ENCODE results near the gene GALNTL6.
"Not testable (repeated sequence)": the region's sequence is repeated elsewhere in the genome, so short reads cannot be mapped to it uniquely, and the experiment has no call there.

DNA sequence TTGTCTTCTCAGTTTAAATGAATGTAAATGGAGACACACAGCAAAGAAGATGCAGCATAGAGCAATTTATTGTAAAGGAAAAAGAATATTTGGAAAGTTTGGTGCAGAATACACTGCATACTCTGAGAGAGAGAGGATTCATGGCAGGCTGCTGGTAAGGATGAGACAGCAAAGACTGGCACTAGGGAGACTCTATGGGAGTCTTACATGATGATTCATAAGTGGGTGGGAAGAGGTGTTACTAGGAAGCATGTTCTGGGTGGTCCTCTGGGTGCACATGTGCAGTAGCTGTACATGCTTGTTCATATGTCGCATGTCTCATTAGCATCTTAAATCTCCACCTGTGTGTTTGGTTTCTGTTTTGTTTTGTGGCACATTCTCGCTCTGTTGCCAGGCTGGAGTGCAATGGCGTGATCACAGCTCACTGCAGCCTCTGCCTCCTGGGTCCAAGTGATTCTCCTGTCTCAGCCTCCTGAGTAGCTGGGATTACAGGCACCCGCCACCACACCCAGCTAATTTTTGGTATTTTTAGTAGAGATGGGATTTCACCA, 1164.4 kb downstream of the GALNTL6 start:
- TF ChIP-seq, protein P1, sequence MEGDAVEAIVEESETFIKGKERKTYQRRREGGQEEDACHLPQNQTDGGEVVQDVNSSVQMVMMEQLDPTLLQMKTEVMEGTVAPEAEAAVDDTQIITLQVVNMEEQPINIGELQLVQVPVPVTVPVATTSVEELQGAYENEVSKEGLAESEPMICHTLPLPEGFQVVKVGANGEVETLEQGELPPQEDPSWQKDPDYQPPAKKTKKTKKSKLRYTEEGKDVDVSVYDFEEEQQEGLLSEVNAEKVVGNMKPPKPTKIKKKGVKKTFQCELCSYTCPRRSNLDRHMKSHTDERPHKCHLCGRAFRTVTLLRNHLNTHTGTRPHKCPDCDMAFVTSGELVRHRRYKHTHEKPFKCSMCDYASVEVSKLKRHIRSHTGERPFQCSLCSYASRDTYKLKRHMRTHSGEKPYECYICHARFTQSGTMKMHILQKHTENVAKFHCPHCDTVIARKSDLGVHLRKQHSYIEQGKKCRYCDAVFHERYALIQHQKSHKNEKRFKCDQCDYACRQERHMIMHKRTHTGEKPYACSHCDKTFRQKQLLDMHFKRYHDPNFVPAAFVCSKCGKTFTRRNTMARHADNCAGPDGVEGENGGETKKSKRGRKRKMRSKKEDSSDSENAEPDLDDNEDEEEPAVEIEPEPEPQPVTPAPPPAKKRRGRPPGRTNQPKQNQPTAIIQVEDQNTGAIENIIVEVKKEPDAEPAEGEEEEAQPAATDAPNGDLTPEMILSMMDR (IDR thresholded peaks at IDR 0.05; ENCODE audit: insufficient read depth, low read length, poor library complexity, severe bottlenecking): not testable (repeated sequence)
- not testable (repeated sequence) for TF ChIP-seq EZH2phosphoT487 (conservative IDR thresholded peaks at IDR 0.05; ENCODE audit: low read length)
